ENCODE data around the gene RMDN3. TPM values are rescaled to one million over a fixed set of nuclear protein-coding genes. Genes with fewer than 3 reads are reported as not detected.

The RMDN3 gene
- total RNA-seq, 1 experiment from 2014 or later = 28.3 TPM

DNA sequence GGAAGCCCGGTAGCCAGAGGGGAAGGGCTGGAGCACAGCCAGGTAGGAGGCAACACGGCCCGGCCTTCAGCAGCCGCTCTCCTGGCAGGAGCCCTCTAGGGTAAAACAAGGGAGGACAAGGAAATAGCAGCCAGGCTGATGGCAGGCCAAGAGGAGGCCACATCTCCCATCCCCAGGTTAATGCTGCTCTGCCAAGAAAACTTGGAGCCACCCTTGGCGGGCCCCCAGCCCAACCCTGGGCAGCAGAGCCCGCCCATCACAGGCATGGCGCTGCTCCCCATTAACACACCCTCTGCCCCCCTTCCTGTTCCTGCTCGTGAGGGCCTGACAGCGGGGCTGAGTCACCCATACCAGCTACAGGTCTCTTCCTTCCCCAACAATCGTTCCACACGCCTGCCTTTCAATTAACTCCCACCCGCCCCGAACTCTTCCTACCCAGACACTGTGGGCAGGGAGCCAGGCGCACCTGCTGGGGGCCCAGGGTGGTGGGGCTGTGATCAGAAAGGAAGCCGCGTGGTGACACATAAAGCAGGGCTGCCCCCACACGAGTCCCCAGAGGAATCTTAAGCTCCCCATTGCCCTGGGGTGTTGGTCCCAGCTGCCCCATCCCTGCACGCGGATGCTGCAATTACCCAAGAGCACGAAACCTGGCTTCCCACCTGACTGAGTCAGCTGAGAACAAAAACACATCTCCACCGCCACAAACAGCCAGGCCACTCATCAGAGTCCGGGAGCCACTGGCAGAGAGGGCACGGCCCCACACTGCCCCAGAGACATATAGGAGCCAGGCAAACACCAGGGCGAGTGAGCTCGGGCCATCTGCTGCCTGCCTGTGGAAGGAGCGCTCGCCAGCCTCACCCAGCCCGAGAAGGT is 14.5 kb upstream of the RMDN3 start, which contains the start of gene C15orf62:
C15orf62 (plus strand) TSS at position 707 of the 873 bp plus-strand sequence. CDS start 516 bp downstream, outside the sequence.
- Histone ChIP-seq H2BK15ac (ENCODE audit: low read depth, low read length) (no peak within 1 kb of the TSS), H3K79me2 (ENCODE audit: insufficient read depth, low read length) (no peaks in the 10 kb centered on the region), H3K23ac (ENCODE audit: insufficient read length, low read depth, low read length) (no peak within 1 kb of the TSS), H3K4me1 (ENCODE audit: insufficient read depth, low read length) (peaks cover 4% of the 10 kb centered on the region; the same call in 1 of the 2 replicates), H3K27ac (ENCODE audit: insufficient read length, low read depth, low read length) (no peak within 1 kb of the TSS), H2BK20ac (ENCODE audit: low read depth, low read length, poor library complexity, severe bottlenecking) (no peak within 1 kb of the TSS), H2AFZ (ENCODE audit: low read length) (no peak within 1 kb of the TSS), H3K79me1 (ENCODE audit: insufficient read depth, low read depth, low read length, poor library complexity, severe bottlenecking) (no peaks in the 10 kb centered on the region), H3K18ac (ENCODE audit: insufficient read length, low read depth, low read length) (no peak within 1 kb of the TSS), H3K9ac (ENCODE audit: extremely low read depth, insufficient read length, low read length) (no peak within 1 kb of the TSS), H3K9me3 (ENCODE audit: control insufficient read depth, low read depth, low read length) (no peaks in the 10 kb centered on the region), H3K56ac (ENCODE audit: insufficient read length, low read depth, low read length) (no peak within 1 kb of the TSS), H2BK120ac (ENCODE audit: low read depth, low read length, poor library complexity, severe bottlenecking) (no peak within 1 kb of the TSS), H2AK5ac (ENCODE audit: insufficient read length, low read length) (no peak within 1 kb of the TSS), H2BK12ac (ENCODE audit: insufficient read length, low read depth, low read length) (no peak within 1 kb of the TSS), H4K5ac (ENCODE audit: insufficient read length, low read depth, low read length) (no peak within 1 kb of the TSS), H4K20me1 (ENCODE audit: control insufficient read depth, insufficient read depth, insufficient read length) (no peaks in the 10 kb centered on the region), H3T11ph (ENCODE audit: low read length) (no peak within 1 kb of the TSS), H4K91ac (ENCODE audit: insufficient read length, low read depth, low read length) (no peak within 1 kb of the TSS), H3K4me2 (ENCODE audit: insufficient read depth, insufficient read length, low read length) (no peak within 1 kb of the TSS), H2BK5ac (ENCODE audit: insufficient read length, low read length) (no peak within 1 kb of the TSS), H3K4ac (ENCODE audit: low read depth, low read length) (no peak within 1 kb of the TSS), H3K14ac (ENCODE audit: insufficient read depth, low read length) (no peak within 1 kb of the TSS; the same call in 1 of the 2 replicates), H4K8ac (replicated peaks; ENCODE audit: insufficient read length, low read depth, low read length) (no peak within 1 kb of the TSS), H3K23me2 (ENCODE audit: insufficient read length, low read depth, low read length, poor library complexity, severe bottlenecking) (no peaks in the 10 kb centered on the region), H3K27me3 (ENCODE audit: insufficient read depth, low read length) (no peaks in the 10 kb centered on the region)
- H3K27me3 Mint-ChIP-seq (ENCODE audit: low read depth) = no peaks in the 10 kb centered on the region; the same call in 1 of the 2 replicates
- no peaks in the 10 kb centered on the region for H3K9me3 Mint-ChIP-seq
- peak within 1 kb of the TSS; percentile 74 to 83 (median 77); a peak in 6 of 7 replicates for H3K27ac Mint-ChIP-seq
- H3K4me1 Mint-ChIP-seq = peaks cover 27% of the 10 kb centered on the region in 2 experiments
- no peak for DNase-seq
- TF ChIP-seq, protein P1, sequence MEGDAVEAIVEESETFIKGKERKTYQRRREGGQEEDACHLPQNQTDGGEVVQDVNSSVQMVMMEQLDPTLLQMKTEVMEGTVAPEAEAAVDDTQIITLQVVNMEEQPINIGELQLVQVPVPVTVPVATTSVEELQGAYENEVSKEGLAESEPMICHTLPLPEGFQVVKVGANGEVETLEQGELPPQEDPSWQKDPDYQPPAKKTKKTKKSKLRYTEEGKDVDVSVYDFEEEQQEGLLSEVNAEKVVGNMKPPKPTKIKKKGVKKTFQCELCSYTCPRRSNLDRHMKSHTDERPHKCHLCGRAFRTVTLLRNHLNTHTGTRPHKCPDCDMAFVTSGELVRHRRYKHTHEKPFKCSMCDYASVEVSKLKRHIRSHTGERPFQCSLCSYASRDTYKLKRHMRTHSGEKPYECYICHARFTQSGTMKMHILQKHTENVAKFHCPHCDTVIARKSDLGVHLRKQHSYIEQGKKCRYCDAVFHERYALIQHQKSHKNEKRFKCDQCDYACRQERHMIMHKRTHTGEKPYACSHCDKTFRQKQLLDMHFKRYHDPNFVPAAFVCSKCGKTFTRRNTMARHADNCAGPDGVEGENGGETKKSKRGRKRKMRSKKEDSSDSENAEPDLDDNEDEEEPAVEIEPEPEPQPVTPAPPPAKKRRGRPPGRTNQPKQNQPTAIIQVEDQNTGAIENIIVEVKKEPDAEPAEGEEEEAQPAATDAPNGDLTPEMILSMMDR (conservative IDR thresholded peaks at IDR 0.05) = no peak
- WGBS (ENCODE audit: extremely low coverage, insufficient read length, low lambda C conversion rate) = no CpG with 5 or more reads among the region's 28 CpGs
- peaks cover 3 to 24% (median 6%) of the 10 kb centered on the region in 3 experiments for H3K36me3 Mint-ChIP-seq (ENCODE audit: insufficient read depth in 1 of 3, low read depth in 3 of 3)
- no peak within 1 kb of the TSS; a peak in 1 of 5 replicates for H3K4me3 Mint-ChIP-seq

Measured in H9 (cell line).